ENCODE measurements around the gene ATP6V0E2. TPM values are rescaled to one million over a fixed set of nuclear protein-coding genes. Genes with fewer than 3 reads are reported as not detected.

The ATP6V0E2 gene
- total RNA-seq, 1 experiment from 2014 or later = 19.0 TPM

- no peak for TF ChIP-seq CTCF (conservative IDR thresholded peaks at IDR 0.05)
- Histone ChIP-seq H3K18ac (ENCODE audit: insufficient read length, low read depth, low read length) (no peak overlapping the region), H2BK15ac (ENCODE audit: low read depth, low read length) (no peak overlapping the region), H3K27ac (ENCODE audit: insufficient read length, low read depth, low read length) (no peak overlapping the region), H3K4me2 (ENCODE audit: insufficient read depth, insufficient read length, low read length) (no peak overlapping the region), H3K23ac (ENCODE audit: insufficient read length, low read depth, low read length) (no peak overlapping the region), H3K23me2 (ENCODE audit: insufficient read length, low read depth, low read length, poor library complexity, severe bottlenecking) (no peaks in the 10 kb centered on the region), H4K91ac (ENCODE audit: insufficient read length, low read depth, low read length) (no peak overlapping the region), H3K79me1 (ENCODE audit: insufficient read depth, low read depth, low read length, poor library complexity, severe bottlenecking) (no peaks in the 10 kb centered on the region), H3K56ac (ENCODE audit: insufficient read length, low read depth, low read length) (no peak overlapping the region), H2BK20ac (ENCODE audit: low read depth, low read length, poor library complexity, severe bottlenecking) (no peak overlapping the region), H2BK12ac (ENCODE audit: insufficient read length, low read depth, low read length) (no peak overlapping the region), H3K79me2 (ENCODE audit: insufficient read depth, low read length) (no peaks in the 10 kb centered on the region; the same call in 1 of the 2 replicates), H4K8ac (replicated peaks; ENCODE audit: insufficient read length, low read depth, low read length) (no peak overlapping the region), H4K20me1 (ENCODE audit: control insufficient read depth, insufficient read depth, insufficient read length) (no peaks in the 10 kb centered on the region), H2BK5ac (ENCODE audit: insufficient read length, low read length) (no peak overlapping the region), H2AFZ (ENCODE audit: low read length) (no peak overlapping the region), H2AK5ac (ENCODE audit: insufficient read length, low read length) (no peak overlapping the region), H3K14ac (ENCODE audit: insufficient read depth, low read length) (no peak overlapping the region), H3K9me3 (ENCODE audit: control insufficient read depth, low read depth, low read length) (no peaks in the 10 kb centered on the region), H2BK120ac (ENCODE audit: low read depth, low read length, poor library complexity, severe bottlenecking) (no peak overlapping the region), H3K27me3 (ENCODE audit: insufficient read depth, low read length) (0 out of 2 replicates have a peak, but pooled peaks cover 2% of the 10 kb centered on the region), H3T11ph (ENCODE audit: low read length) (no peak overlapping the region), H3K4ac (ENCODE audit: low read depth, low read length) (no peak overlapping the region), H3K9ac (ENCODE audit: extremely low read depth, insufficient read length, low read length) (no peak overlapping the region), H4K5ac (ENCODE audit: insufficient read length, low read depth, low read length) (no peak overlapping the region), H3K4me1 (ENCODE audit: insufficient read depth, low read length) (no peaks in the 10 kb centered on the region)
- WGBS (ENCODE audit: extremely low coverage, insufficient read length, low lambda C conversion rate) = no CpG with 5 or more reads among the region's 3 CpGs
- Mint-ChIP-seq H3K27me3 (ENCODE audit: low read depth) (peaks cover 28% of the 10 kb centered on the region), H3K9me3 (no peaks in the 10 kb centered on the region), H3K4me1 (peaks cover 7 to 9% of the 10 kb centered on the region in 2 experiments), H3K27ac (no peak overlapping the region), H3K4me3 (no peak overlapping the region), H3K36me3 (ENCODE audit: insufficient read depth in 1 of 3, low read depth in 3 of 3) (no peaks in the 10 kb centered on the region)
- DNase-seq = no peak
Observed at GRCh38 chr7:149846436-149847046, 27.2 kb upstream of the ATP6V0E2 start.
